Colonic mucosa (tissue), 4 donors: ENCODE measurements around the gene RNF224. TPM values are rescaled to one million over a fixed set of nuclear protein-coding genes. Genes with fewer than 3 reads are reported as not detected.

Experiments
- DNase-seq: peaks from one replicate; pipeline ENCODE4 v3.0.0-alpha.2; 2020
- H3K27ac ChIP-seq: fragments of 200-600 bp; one replicate; pipeline ENCODE4 v1.8.0; 2021
- H3K27me3 ChIP-seq: fragments of 200-600 bp; one replicate; pipeline ENCODE4 v1.8.0; 2021
- H3K36me3 ChIP-seq: fragments of 200-600 bp; one replicate; pipeline ENCODE4 v1.8.0; 2021
- H3K4me1 ChIP-seq: fragments of 200-600 bp; one replicate; pipeline ENCODE4 v1.8.0; 2021; ENCODE audit warnings: mild to moderate bottlenecking
- H3K4me3 ChIP-seq: fragments of 200-600 bp; one replicate; pipeline ENCODE4 v1.8.0; 2021
- H3K9ac ChIP-seq, 2 donors: one replicate each; pipeline ENCODE4 v1.7.0; 2013; ENCODE audit warnings: control low read depth in 2 of 2, low read depth in 2 of 2, low read length in 2 of 2
- H3K9me3 ChIP-seq: fragments of 200-600 bp; one replicate; pipeline ENCODE4 v1.8.0; 2021
- intact Hi-C: fragments of 100-400 bp; cut with DNase I; formaldehyde crosslinking; loops from one replicate; pipeline ENCODE4 v1.14.1; 2022
- total RNA-seq, 2 donors: library from RNA; stranded (reverse); fragmentation: NEBNext Ultra II Directional in 1 of 2; extraction: Animal tissue kit (Norgen Biotek cat#: 25700) in 1 of 2; gene quantifications; one replicate each; pipeline ENCODE4 v1.2.1, GENCODE V29; 2021
- TF ChIP-seq, protein P1 (sequence below): fragments of 200-600 bp; IDR thresholded peaks from one replicate; pipeline ENCODE4 v1.8.0; 2022; ENCODE audit warnings: antibody characterized with exemption, mild to moderate bottlenecking
- donor health status: healthy.
- donor health status: DM: no; HTN: no; CAD: no.
- donor health status: DM: no; HTN: no; CAD: no.

RNF224 gene
- total RNA-seq, 2 donors from 2014 or later, result not detected

DNA sequence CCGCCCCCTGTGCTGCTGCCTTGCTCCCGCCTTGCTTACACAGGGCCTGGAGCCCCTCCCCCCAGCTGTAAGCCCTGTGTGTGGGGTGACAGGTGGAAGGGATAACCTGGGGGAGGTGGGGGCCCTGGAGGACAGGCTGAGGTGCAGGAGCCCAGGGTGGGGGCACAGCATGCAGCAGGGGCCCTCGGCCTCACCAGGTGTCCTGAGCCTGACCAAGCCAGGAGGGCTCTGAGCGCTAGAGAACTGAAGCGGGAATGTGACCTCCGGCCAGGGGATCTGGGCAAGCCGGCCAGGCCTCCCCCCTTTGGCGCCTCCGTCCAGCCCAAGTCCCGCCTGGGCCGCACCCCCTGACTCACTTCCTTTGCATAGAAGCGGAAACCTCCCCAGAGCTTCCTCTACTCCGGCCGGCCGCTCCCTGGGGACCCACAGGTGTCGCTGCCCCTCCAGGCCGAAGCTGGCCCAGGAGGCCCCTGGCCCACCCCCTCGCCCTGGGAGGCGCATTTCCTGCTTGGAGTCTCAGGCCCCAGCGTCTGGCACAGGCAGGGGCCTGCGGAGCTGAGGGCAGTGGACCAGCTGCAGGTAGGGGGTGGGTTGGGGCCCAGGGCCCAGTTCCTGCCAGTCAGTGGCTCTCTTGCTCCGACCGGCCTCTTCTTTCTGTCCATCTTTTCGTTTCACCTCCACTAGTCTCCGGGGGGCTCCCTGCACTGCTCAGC, 50.2 kb downstream of the RNF224 start, which contains the start of gene TOR4A:
Gene TOR4A, plus strand, starts transcription at position 398 of the 713 bp plus-strand sequence. CDS start 964 bp downstream, outside the sequence.
- H3K9ac ChIP-seq, result peak within 1 kb of the TSS; percentile 84 to 97
- H3K27ac ChIP-seq, result peak within 1 kb of the TSS; percentile 90
- peaks cover 15% of the 10 kb centered on the region for H3K4me1 ChIP-seq
- intact Hi-C loops, result no loop called here
- peak within 1 kb of the TSS; percentile 55 for H3K4me3 ChIP-seq
- DNase-seq, result peak; percentile 94
- no peaks in the 10 kb centered on the region for H3K9me3 ChIP-seq
- TF ChIP-seq, protein P1, sequence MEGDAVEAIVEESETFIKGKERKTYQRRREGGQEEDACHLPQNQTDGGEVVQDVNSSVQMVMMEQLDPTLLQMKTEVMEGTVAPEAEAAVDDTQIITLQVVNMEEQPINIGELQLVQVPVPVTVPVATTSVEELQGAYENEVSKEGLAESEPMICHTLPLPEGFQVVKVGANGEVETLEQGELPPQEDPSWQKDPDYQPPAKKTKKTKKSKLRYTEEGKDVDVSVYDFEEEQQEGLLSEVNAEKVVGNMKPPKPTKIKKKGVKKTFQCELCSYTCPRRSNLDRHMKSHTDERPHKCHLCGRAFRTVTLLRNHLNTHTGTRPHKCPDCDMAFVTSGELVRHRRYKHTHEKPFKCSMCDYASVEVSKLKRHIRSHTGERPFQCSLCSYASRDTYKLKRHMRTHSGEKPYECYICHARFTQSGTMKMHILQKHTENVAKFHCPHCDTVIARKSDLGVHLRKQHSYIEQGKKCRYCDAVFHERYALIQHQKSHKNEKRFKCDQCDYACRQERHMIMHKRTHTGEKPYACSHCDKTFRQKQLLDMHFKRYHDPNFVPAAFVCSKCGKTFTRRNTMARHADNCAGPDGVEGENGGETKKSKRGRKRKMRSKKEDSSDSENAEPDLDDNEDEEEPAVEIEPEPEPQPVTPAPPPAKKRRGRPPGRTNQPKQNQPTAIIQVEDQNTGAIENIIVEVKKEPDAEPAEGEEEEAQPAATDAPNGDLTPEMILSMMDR, result peak; percentile 12
- H3K27me3 ChIP-seq, result no peaks in the 10 kb centered on the region
- H3K36me3 ChIP-seq, result no peaks in the 10 kb centered on the region

DNA sequence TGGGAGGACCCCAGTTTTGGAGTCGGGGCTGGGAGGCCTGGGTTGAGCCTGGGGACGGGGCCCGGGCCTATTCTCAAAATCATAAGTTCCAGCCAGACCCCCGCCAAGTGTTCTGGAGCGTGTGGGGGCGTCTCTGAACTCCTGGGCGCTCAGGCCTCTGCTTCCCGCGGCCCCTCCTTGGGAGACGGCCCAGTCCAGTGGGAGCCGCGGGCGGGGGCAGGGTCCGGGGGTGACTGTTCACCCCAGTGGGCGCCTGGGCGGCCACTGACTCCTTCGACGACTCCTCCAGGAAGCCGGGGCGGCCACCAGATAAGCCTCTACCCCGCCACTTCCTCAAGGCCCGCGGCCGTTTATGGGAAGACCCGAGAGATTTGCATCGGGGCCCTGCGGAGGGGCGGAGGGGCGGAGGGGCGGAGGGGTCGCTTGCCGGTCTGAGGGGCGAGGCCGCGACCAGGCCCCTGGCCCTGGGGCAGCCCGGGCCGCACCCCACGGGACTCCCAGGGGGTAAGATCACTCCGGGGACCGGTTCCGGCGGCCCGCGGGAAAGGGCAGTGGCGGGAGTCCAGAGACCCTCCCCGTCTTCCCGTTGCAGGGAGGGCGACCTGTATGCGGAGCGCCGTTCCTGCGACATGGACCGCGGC, 50.9 kb downstream of the RNF224 start:
- TF ChIP-seq, protein P1, result no peak
- peak; percentile 48 for DNase-seq
- Histone ChIP-seq H3K27me3 (no peaks in the 10 kb centered on the region), H3K27ac (peak overlapping the region; percentile 90), H3K4me3 (peak overlapping the region; percentile 55), H3K4me1 (peaks cover 15% of the 10 kb centered on the region), H3K9me3 (no peaks in the 10 kb centered on the region), H3K9ac (peak overlapping the region; percentile 84 to 97), H3K36me3 (no peaks in the 10 kb centered on the region)
- intact Hi-C loops, result no loop called here

Other genes with a start within 250 kb of the RNF224 start
- 10 to 100 TPM; 15.9 to 26.1 TPM for gene PTGDS, start 250.0 kb upstream of the RNF224 start, total RNA-seq
- not detected for gene LCNL1, start 244.5 kb upstream of the RNF224 start, total RNA-seq
- gene PAXX, start 235.1 kb upstream of the RNF224 start, total RNA-seq, result 10 to 100 TPM; 29.9 to 81.0 TPM
- gene CLIC3, start 230.9 kb upstream of the RNF224 start, total RNA-seq, result 10 to 100 TPM in 1 of 2 donors, 1 to 10 TPM in 1; 3.6 to 15.4 TPM
- gene ABCA2, start 199.3 kb upstream of the RNF224 start, total RNA-seq, result 10 to 100 TPM; 22.4 to 47.5 TPM
- gene FUT7, start 195.4 kb upstream of the RNF224 start, total RNA-seq, result not detected
- gene NPDC1, start 181.3 kb upstream of the RNF224 start, total RNA-seq, result 100 to 1,000 TPM; 149 to 177 TPM
- gene ENTPD2, start 173.4 kb upstream of the RNF224 start, total RNA-seq, result 10 to 100 TPM; 20.5 to 22.1 TPM
- gene SAPCD2, start 156.9 kb upstream of the RNF224 start, total RNA-seq, result 10 to 100 TPM; 19.2 to 57.8 TPM
- gene UAP1L1, start 150.0 kb upstream of the RNF224 start, total RNA-seq, result 10 to 100 TPM in 1 of 2 donors, 1 to 10 TPM in 1; 9.0 to 13.0 TPM
- gene MAN1B1, start 140.5 kb upstream of the RNF224 start, total RNA-seq, result 10 to 100 TPM; 43.5 to 52.6 TPM
- gene DPP7, start 112.8 kb upstream of the RNF224 start, total RNA-seq, result 10 to 100 TPM; 46.2 to 52.5 TPM
- under 1 TPM; 0.47 to 0.93 TPM for gene GRIN1, start 88.3 kb upstream of the RNF224 start, total RNA-seq
- 10 to 100 TPM; 64.6 to 95.8 TPM for gene LRRC26, start 57.5 kb upstream of the RNF224 start, total RNA-seq
- under 1 TPM in 1 of 2 donors, not detected in 1; 0.67 TPM for gene TMEM210, start 55.4 kb upstream of the RNF224 start, total RNA-seq
- gene ANAPC2, start 38.9 kb upstream of the RNF224 start, total RNA-seq, result 10 to 100 TPM; 33.8 to 67.8 TPM
- gene SSNA1, start 38.8 kb upstream of the RNF224 start, total RNA-seq, result 100 to 1,000 TPM in 1 of 2 donors, 10 to 100 TPM in 1; 60.0 to 100 TPM
- 100 to 1,000 TPM in 1 of 2 donors, 10 to 100 TPM in 1; 83.1 to 124 TPM for gene TPRN, start 26.8 kb upstream of the RNF224 start, total RNA-seq
- gene TMEM203, start 21.9 kb upstream of the RNF224 start, total RNA-seq, result 10 to 100 TPM; 35.7 to 43.5 TPM
- gene NDOR1, start 21.8 kb upstream of the RNF224 start, total RNA-seq, result 10 to 100 TPM; 11.7 to 36.9 TPM
- 1 to 10 TPM; 6.5 to 9.3 TPM for gene RNF208, start 5.3 kb upstream of the RNF224 start, total RNA-seq
- under 1 TPM in 1 of 2 donors, not detected in 1; 0.64 TPM for gene CYSRT1, start 2.3 kb upstream of the RNF224 start, total RNA-seq
- not detected for gene SLC34A3, start 3.4 kb downstream of the RNF224 start, total RNA-seq
- 100 to 1,000 TPM; 303 to 779 TPM for gene TUBB4B, start 13.8 kb downstream of the RNF224 start, total RNA-seq
- gene STPG3, start 23.8 kb downstream of the RNF224 start, total RNA-seq, result not detected
- 10 to 100 TPM; 62.1 to 87.1 TPM for gene NELFB, start 27.8 kb downstream of the RNF224 start, total RNA-seq
- 10 to 100 TPM; 57.1 to 63.9 TPM for gene TOR4A, start 50.2 kb downstream of the RNF224 start, total RNA-seq
- 100 to 1,000 TPM; 120 to 178 TPM for gene NRARP, start 74.8 kb downstream of the RNF224 start, total RNA-seq
- 10 to 100 TPM; 34.9 to 36.4 TPM for gene EXD3, start 195.7 kb downstream of the RNF224 start, total RNA-seq
- gene NOXA1, start 195.9 kb downstream of the RNF224 start, total RNA-seq, result 10 to 100 TPM; 27.5 to 29.3 TPM
- gene ENTPD8, start 213.9 kb downstream of the RNF224 start, total RNA-seq, result 10 to 100 TPM; 48.3 to 72.0 TPM
- 10 to 100 TPM; 33.7 to 47.8 TPM for gene NSMF, start 231.8 kb downstream of the RNF224 start, total RNA-seq